Astrocyte (in vitro differentiated cells and primary cell): Measurements from ENCODE around the gene KIF26B. TPM values are rescaled to one million over a fixed set of nuclear protein-coding genes. Genes with fewer than 3 reads are reported as not detected.

ENCODE experiments used
- DNase-seq: peaks from one replicate; pipeline ENCODE4 v3.0.0-alpha.2; 2010; ENCODE audit warnings: low read depth
- FAIRE-seq: peaks from 2 replicates; lab custom pipeline; 2011; peaks lifted over from hg19 to GRCh38; lab: Jason Lieb, UNC
- H2AFZ ChIP-seq: 2 replicates; pipeline ENCODE4 v1.6.0; 2012; ENCODE audit warnings: low read depth, low read length, inconsistent platforms
- H3K27ac ChIP-seq: 2 replicates; pipeline ENCODE4 v1.5.1; 2011; ENCODE audit warnings: low read depth, low read length, inconsistent platforms
- H3K27me3 ChIP-seq: 2 replicates; pipeline ENCODE4 v1.6.0; 2011; ENCODE audit warnings: low read length, inconsistent platforms; ENCODE audit not compliant: insufficient read depth
- H3K36me3 ChIP-seq: 2 replicates; pipeline ENCODE4 v1.5.1; 2011; ENCODE audit warnings: low read length, inconsistent platforms; ENCODE audit not compliant: insufficient read depth
- H3K4me1 ChIP-seq: 2 replicates; pipeline ENCODE4 v1.5.1; 2011; ENCODE audit warnings: low read length, inconsistent platforms; ENCODE audit not compliant: insufficient read depth
- H3K4me2 ChIP-seq: 2 replicates; pipeline ENCODE4 v1.6.0; 2012; ENCODE audit warnings: low read length, inconsistent platforms
- H3K4me3 ChIP-seq: 2 replicates; pipeline ENCODE4 v1.5.1; 2011; ENCODE audit warnings: low read depth, mild to moderate bottlenecking, low read length, inconsistent platforms; ENCODE audit not compliant: insufficient read depth
- H3K79me2 ChIP-seq: 2 replicates; pipeline ENCODE4 v1.6.0; 2012; ENCODE audit warnings: mild to moderate bottlenecking, low read length, inconsistent platforms; ENCODE audit not compliant: insufficient read depth
- H3K9ac ChIP-seq: 2 replicates; pipeline ENCODE4 v1.6.0; 2012; ENCODE audit warnings: mild to moderate bottlenecking, low read length, inconsistent platforms
- H3K9me3 ChIP-seq: 2 replicates; pipeline ENCODE4 v1.5.1; 2012; ENCODE audit warnings: low read depth, mild to moderate bottlenecking, low read length, inconsistent platforms; ENCODE audit not compliant: insufficient read depth
- H4K20me1 ChIP-seq: 2 replicates; pipeline ENCODE4 v1.6.0; 2012; ENCODE audit warnings: low read length, inconsistent platforms; ENCODE audit not compliant: insufficient read depth
- H3K27ac Mint-ChIP-seq: one replicate; pipeline ENCODE4 v1.8.0; 2021; ENCODE audit warnings: mild to moderate bottlenecking, mixed read lengths; ENCODE audit not compliant: unreplicated experiment
- H3K27me3 Mint-ChIP-seq: one replicate; pipeline ENCODE4 v1.8.0; 2021; ENCODE audit warnings: low read depth, mixed read lengths; ENCODE audit not compliant: unreplicated experiment
- H3K36me3 Mint-ChIP-seq: one replicate; pipeline ENCODE4 v1.8.0; 2021; ENCODE audit warnings: low read depth, mixed read lengths; ENCODE audit not compliant: unreplicated experiment
- H3K4me1 Mint-ChIP-seq: one replicate; pipeline ENCODE4 v1.8.0; 2021; ENCODE audit warnings: low read depth, mixed read lengths; ENCODE audit not compliant: unreplicated experiment
- H3K4me3 Mint-ChIP-seq: one replicate; pipeline ENCODE4 v1.8.0; 2021; ENCODE audit warnings: mild to moderate bottlenecking, moderate library complexity, mixed read lengths; ENCODE audit not compliant: unreplicated experiment
- H3K9me3 Mint-ChIP-seq: one replicate; pipeline ENCODE4 v1.8.0; 2021; ENCODE audit warnings: mild to moderate bottlenecking, mixed read lengths; ENCODE audit not compliant: unreplicated experiment
- EZH2 ChIP-seq: IDR thresholded peaks from 2 replicates; pipeline ENCODE4 v1.6.1; 2012; ENCODE audit warnings: mild to moderate bottlenecking, low read length, inconsistent platforms; ENCODE audit not compliant: insufficient read depth
- total RNA-seq: library from RNA; stranded (reverse); gene quantifications from 2 replicates; pipeline ENCODE4 v1.2.1, GENCODE V29; 2021
- TF ChIP-seq, protein P1 (sequence below): IDR thresholded peaks from 2 replicates; pipeline ENCODE4 v1.5.1; 2011; ENCODE audit warnings: low read depth, mild to moderate bottlenecking, inconsistent platforms, low read length, moderate library complexity; ENCODE audit not compliant: insufficient read depth

The KIF26B gene
- total RNA-seq, 1 donor from 2014 or later, result 6.8 TPM

- Histone ChIP-seq H2AFZ (no peak overlapping the region), H3K9ac (no peak overlapping the region), H3K27ac (no peak overlapping the region), H3K9me3 (peaks cover 17% of the 10 kb centered on the region), H3K36me3 (no peaks in the 10 kb centered on the region), H3K27me3 (no peaks in the 10 kb centered on the region), H3K79me2 (no peaks in the 10 kb centered on the region), H3K4me1 (no peaks in the 10 kb centered on the region), H4K20me1 (peaks cover 10% of the 10 kb centered on the region), H3K4me2 (no peak overlapping the region), H3K4me3 (no peak overlapping the region)
- TF ChIP-seq, protein P1, sequence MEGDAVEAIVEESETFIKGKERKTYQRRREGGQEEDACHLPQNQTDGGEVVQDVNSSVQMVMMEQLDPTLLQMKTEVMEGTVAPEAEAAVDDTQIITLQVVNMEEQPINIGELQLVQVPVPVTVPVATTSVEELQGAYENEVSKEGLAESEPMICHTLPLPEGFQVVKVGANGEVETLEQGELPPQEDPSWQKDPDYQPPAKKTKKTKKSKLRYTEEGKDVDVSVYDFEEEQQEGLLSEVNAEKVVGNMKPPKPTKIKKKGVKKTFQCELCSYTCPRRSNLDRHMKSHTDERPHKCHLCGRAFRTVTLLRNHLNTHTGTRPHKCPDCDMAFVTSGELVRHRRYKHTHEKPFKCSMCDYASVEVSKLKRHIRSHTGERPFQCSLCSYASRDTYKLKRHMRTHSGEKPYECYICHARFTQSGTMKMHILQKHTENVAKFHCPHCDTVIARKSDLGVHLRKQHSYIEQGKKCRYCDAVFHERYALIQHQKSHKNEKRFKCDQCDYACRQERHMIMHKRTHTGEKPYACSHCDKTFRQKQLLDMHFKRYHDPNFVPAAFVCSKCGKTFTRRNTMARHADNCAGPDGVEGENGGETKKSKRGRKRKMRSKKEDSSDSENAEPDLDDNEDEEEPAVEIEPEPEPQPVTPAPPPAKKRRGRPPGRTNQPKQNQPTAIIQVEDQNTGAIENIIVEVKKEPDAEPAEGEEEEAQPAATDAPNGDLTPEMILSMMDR, result no peak
- no peak for TF ChIP-seq EZH2
- no peak overlapping the region for H3K27ac Mint-ChIP-seq
- peak; percentile 28 for DNase-seq
- H3K27me3 Mint-ChIP-seq, result no peaks in the 10 kb centered on the region
- peaks cover 31% of the 10 kb centered on the region for H3K9me3 Mint-ChIP-seq
- no peak overlapping the region for H3K4me3 Mint-ChIP-seq
- H3K36me3 Mint-ChIP-seq, result peaks cover 35% of the 10 kb centered on the region
- no peak for FAIRE-seq
- peaks cover 6% of the 10 kb centered on the region for H3K4me1 Mint-ChIP-seq
Observed at GRCh38 chr1:245205396-245205795, 50.6 kb downstream of the KIF26B start.

GRCh38 chr1:245205864-245206263, 51.1 kb downstream of the KIF26B start:
- H3K9me3 ChIP-seq, result peaks cover 17% of the 10 kb centered on the region
- FAIRE-seq, result no peak
- no peak overlapping the region for H3K27ac ChIP-seq
- H3K9ac ChIP-seq, result no peak overlapping the region
- no peaks in the 10 kb centered on the region for H3K27me3 ChIP-seq
- Mint-ChIP-seq H3K4me3 (no peak overlapping the region), H3K4me1 (peaks cover 6% of the 10 kb centered on the region), H3K36me3 (peaks cover 37% of the 10 kb centered on the region), H3K9me3 (peaks cover 31% of the 10 kb centered on the region), H3K27me3 (no peaks in the 10 kb centered on the region), H3K27ac (no peak overlapping the region)
- TF ChIP-seq, protein P1, result no peak
- TF ChIP-seq EZH2, result no peak
- H3K79me2 ChIP-seq, result no peaks in the 10 kb centered on the region
- H4K20me1 ChIP-seq, result peaks cover 14% of the 10 kb centered on the region
- no peaks in the 10 kb centered on the region for H3K36me3 ChIP-seq
- H2AFZ ChIP-seq, result no peak overlapping the region
- no peak for DNase-seq
- no peaks in the 10 kb centered on the region for H3K4me1 ChIP-seq
- no peak overlapping the region for H3K4me3 ChIP-seq
- no peak overlapping the region for H3K4me2 ChIP-seq

GRCh38 chr1:245207056-245207638, 52.4 kb downstream of the KIF26B start:
- Mint-ChIP-seq H3K36me3 (peaks cover 37% of the 10 kb centered on the region), H3K4me3 (no peak overlapping the region), H3K4me1 (no peaks in the 10 kb centered on the region), H3K27me3 (no peaks in the 10 kb centered on the region), H3K9me3 (peaks cover 31% of the 10 kb centered on the region), H3K27ac (no peak overlapping the region)
- H2AFZ ChIP-seq, result no peak overlapping the region
- peaks cover 17% of the 10 kb centered on the region for H3K9me3 ChIP-seq
- no peaks in the 10 kb centered on the region for H3K4me1 ChIP-seq
- no peak overlapping the region for H3K27ac ChIP-seq
- H3K9ac ChIP-seq, result no peak overlapping the region
- no peaks in the 10 kb centered on the region for H3K36me3 ChIP-seq
- DNase-seq, result peak; percentile 20
- no peak for TF ChIP-seq EZH2
- TF ChIP-seq, protein P1, result no peak
- peaks cover 17% of the 10 kb centered on the region for H4K20me1 ChIP-seq
- H3K4me2 ChIP-seq, result no peak overlapping the region
- H3K79me2 ChIP-seq, result no peaks in the 10 kb centered on the region
- no peak for FAIRE-seq
- peak overlapping the region; percentile 1 for H3K4me3 ChIP-seq
- no peaks in the 10 kb centered on the region for H3K27me3 ChIP-seq
